HepG2 (cell line): Measurements from ENCODE around the gene SULT1C4. TPM values are rescaled to one million over a fixed set of nuclear protein-coding genes. Genes with fewer than 3 reads are reported as not detected.
A peak's percentile ranks its signal among the peaks of the same experiment; 100 is the strongest.

Experiments used
- ATAC-seq: fragments of 200-7000 bp; cut with Tn5 transposase; 3 replicates; pipeline ENCODE4 v1.9.1; 2020; ENCODE audit warnings: mild to moderate bottlenecking, moderate library complexity
- BruUV-seq: library from RNA; stranded (reverse); fragments of 400-500 nt; replicated peaks from 2 replicates; lab custom pipeline; 2021; lab: Mats Ljungman, UMichigan
- CTCF ChIA-PET: fragments of 300-600 bp; formaldehyde crosslinking; extraction: SDS; loops from one replicate; lab custom pipeline; 2021; ENCODE audit warnings: low total read pairs, inconsistent platforms, low intra/inter-chr PET ratio; lab: Yijun Ruan, JAX
- POLR2A ChIA-PET: fragments of 350-600 bp; sonication (Branson Sonifier 250); formaldehyde crosslinking; loops from one replicate; lab custom pipeline; 2020; ENCODE audit warnings: antibody characterized with exemption, inconsistent platforms; lab: Yijun Ruan, JAX
- DNase-seq: peaks from one replicate; pipeline ENCODE4 v3.0.0-alpha.2; 2015; ENCODE audit warnings: low spot score
- FAIRE-seq: peaks from 3 replicates; lab custom pipeline; 2011; peaks lifted over from hg19 to GRCh38; lab: Jason Lieb, UNC
- H2AFZ ChIP-seq: one replicate; pipeline ENCODE4 v1.6.1; 2011; ENCODE audit warnings: low read length, inconsistent platforms
- H3K27ac ChIP-seq: fragments of 300-600 bp; 3 replicates; pipeline ENCODE4 v1.8.0; 2011; ENCODE audit warnings: mixed run types, mild to moderate bottlenecking, mixed read lengths, low read length, inconsistent platforms; ENCODE audit not compliant: insufficient read depth; ENCODE audit errors: extremely low read length
- H3K27me3 ChIP-seq, 2 experiments: fragments of 200-600 bp in 1 of 2; 2 replicates in 1 of 2; 3 replicates in 1 of 2; pipeline versions ENCODE4 v1.6.0 to v1.8.0; 2011; ENCODE audit warnings: low read length in 2 of 2, mild to moderate bottlenecking in 2 of 2, moderate library complexity in 2 of 2, inconsistent platforms in 1 of 2; ENCODE audit not compliant: insufficient read depth in 2 of 2, control insufficient read depth in 1 of 2
- H3K36me3 ChIP-seq, 2 experiments: fragments of 200-600 bp in 1 of 2; replicated peaks in 1 of 2; 2 replicates in 1 of 2; 3 replicates in 1 of 2; pipeline versions ENCODE4 v1.5.1 to v1.8.0; 2011; ENCODE audit warnings: low read length in 2 of 2, inconsistent platforms in 1 of 2; ENCODE audit not compliant: insufficient read depth in 2 of 2, control insufficient read depth in 1 of 2
- H3K4me1 ChIP-seq: 2 replicates; pipeline ENCODE4 v1.5.1; 2012; ENCODE audit warnings: low read length, inconsistent platforms; ENCODE audit not compliant: insufficient read depth
- H3K4me2 ChIP-seq: 2 replicates; pipeline ENCODE4 v1.6.0; 2011; ENCODE audit warnings: low read depth, low read length, inconsistent platforms
- H3K4me3 ChIP-seq, 3 experiments: fragments of 200-600 bp in 1 of 3; sonication (generic), shearing (Covaris generic) in 1 of 3; replicated peaks in 1 of 3; 2 replicates each; pipeline ENCODE4 v1.5.1; 2011 to 2016; ENCODE audit warnings: low read length in 3 of 3, inconsistent platforms in 2 of 3, low read depth in 2 of 3, mild to moderate bottlenecking in 2 of 3, control low read depth in 1 of 3, mixed read lengths in 1 of 3; ENCODE audit not compliant: insufficient read depth in 1 of 3
- H3K79me2 ChIP-seq: one replicate; pipeline ENCODE4 v1.6.1; 2011; ENCODE audit warnings: low read length, inconsistent platforms; ENCODE audit not compliant: insufficient read depth
- H3K9ac ChIP-seq: 2 replicates; pipeline ENCODE4 v1.6.0; 2011; ENCODE audit warnings: mild to moderate bottlenecking, low read depth, low read length, inconsistent platforms; ENCODE audit not compliant: insufficient read depth
- H3K9me3 ChIP-seq: 2 replicates; pipeline ENCODE4 v1.5.1; 2012; ENCODE audit warnings: mild to moderate bottlenecking, low read length
- H4K20me1 ChIP-seq: 2 replicates; pipeline ENCODE4 v1.6.0; 2011; ENCODE audit warnings: inconsistent platforms, mild to moderate bottlenecking, low read length, moderate library complexity; ENCODE audit not compliant: insufficient read depth
- DNMT3B ChIP-seq: conservative IDR thresholded peaks from 2 replicates; pipeline ENCODE4 v1.6.1; 2016; ENCODE audit warnings: missing biosample characterization, control low read depth
- HDAC6 ChIP-seq: fragments of 200-600 bp; sonication (generic); IDR thresholded peaks from 2 replicates; pipeline ENCODE4 v1.7.0; 2017; ENCODE audit warnings: mild to moderate bottlenecking, antibody characterized with exemption, low read length, low read depth
- MAFK ChIP-seq, 2 experiments: IDR thresholded peaks in 1 of 2; conservative IDR thresholded peaks in 1 of 2; 2 replicates each; pipeline ENCODE4 v1.6.1; 2011; ENCODE audit warnings: improper control_type of control experiment in 2 of 2, low read length in 2 of 2
- ZNF510 ChIP-seq: sonication (generic); formaldehyde crosslinking; IDR thresholded peaks from 2 replicates; pipeline ENCODE4 v1.4.0; 2020; ENCODE audit warnings: low read depth, mild to moderate bottlenecking, missing genetic modification reagents
- WGBS: methylation state at CpG from one replicate; pipeline ENCODE4 v1.1.6; 2017; ENCODE audit warnings: low lambda C conversion rate; 5-methylcytosine and 5-hydroxymethylcytosine counted together
- in situ Hi-C: cut with HindIII; loops from 2 replicates; pipeline ENCODE4 v1.10.0; 2017; ENCODE audit warnings: low pct_unique_long_range_greater_than_20kb; ENCODE audit not compliant: extremely low pct_ligation_motif_present
- intact Hi-C: fragments of 100-400 bp; cut with micrococcal nuclease; formaldehyde crosslinking; loops from one replicate; pipeline ENCODE4 v1.10.0; 2022; ENCODE audit not compliant: unreplicated experiment
- polyA plus RNA-seq, 8 experiments: library from polyadenylated mRNA; depleted of rRNA in 3 of 8; stranded (reverse) in 7 of 8; unstranded in 1 of 8; fragments of >200 nt; fragmentation: Illumina TruSeq in 4 of 8; extraction: Trizol in 4 of 8; gene quantifications; 2 replicates each; pipeline versions ENCODE4 v1.2.1 to v1.2.3, GENCODE V29; 2011 to 2016; ENCODE audit warnings: low read depth in 4 of 8, missing spikeins in 1 of 8, mixed read lengths in 1 of 8; ENCODE audit not compliant: insufficient read depth in 1 of 8
- total RNA-seq, 5 experiments: library from RNA; depleted of rRNA; stranded (reverse); fragments of >200 nt; fragmentation: Illumina TruSeq; extraction: Trizol; gene quantifications; 2 replicates each; pipeline ENCODE4 v1.2.3, GENCODE V29; 2016; ENCODE audit warnings: low read depth in 1 of 5
- TF ChIP-seq, protein P1 (sequence below): sonication (generic); formaldehyde crosslinking; IDR thresholded peaks from 2 replicates; pipeline ENCODE4 v1.4.0; 2020; ENCODE audit warnings: missing genetic modification reagents, borderline replicate concordance

The SULT1C4 gene
- total and polyA plus RNA-seq, 2 of the 13 experiments (the other 11 are each of a cell fraction or from before 2014, with no cell fraction given): 1.3 to 8.6 TPM

- POLR2A ChIA-PET: no interaction called here
- Histone ChIP-seq H3K27me3 (peaks cover 0 to 1% of the 10 kb centered on the region in 2 experiments; a peak in 2 of 5 replicates), H3K36me3 (no peaks in the 10 kb centered on the region), H3K4me3 (no peak overlapping the region)
- intact Hi-C loops: no loop called here
- TF ChIP-seq HDAC6 (no peak), ZNF510 (no peak), DNMT3B (CRISPR knock-in tag) (no peak)
- TF ChIP-seq, all 625 proteins: peak for 0
- ATAC-seq (no peak), FAIRE-seq (no peak), DNase-seq (no peak)
- Histone ChIP-seq H4K20me1 (no peaks in the 10 kb centered on the region), H3K4me2 (no peak overlapping the region), H3K79me2 (no peaks in the 10 kb centered on the region), H3K27ac (no peak overlapping the region), H2AFZ (no peak overlapping the region), H3K9ac (no peak overlapping the region), H3K4me1 (no peaks in the 10 kb centered on the region), H3K9me3 (no peaks in the 10 kb centered on the region)
- 0% methylated on average over 2 of the region's 2 CpGs for WGBS
- BruUV-seq: no TSS peak
- CTCF ChIA-PET: interaction anchor here (1.0 to 2.3 kb wide), 4 partner anchors 51 to 287 kb away, joined by 7 to 23 read pairs (median 12); no protein-coding TSS in a partner anchor
- in situ Hi-C loops: loop anchor here (5.0 kb wide), 1 partner anchor 233 kb away; no protein-coding TSS in a partner anchor
These were observed 28.2 kb upstream of the SULT1C4 start for GRCh38 chr2:108349571-108349928.

DNA sequence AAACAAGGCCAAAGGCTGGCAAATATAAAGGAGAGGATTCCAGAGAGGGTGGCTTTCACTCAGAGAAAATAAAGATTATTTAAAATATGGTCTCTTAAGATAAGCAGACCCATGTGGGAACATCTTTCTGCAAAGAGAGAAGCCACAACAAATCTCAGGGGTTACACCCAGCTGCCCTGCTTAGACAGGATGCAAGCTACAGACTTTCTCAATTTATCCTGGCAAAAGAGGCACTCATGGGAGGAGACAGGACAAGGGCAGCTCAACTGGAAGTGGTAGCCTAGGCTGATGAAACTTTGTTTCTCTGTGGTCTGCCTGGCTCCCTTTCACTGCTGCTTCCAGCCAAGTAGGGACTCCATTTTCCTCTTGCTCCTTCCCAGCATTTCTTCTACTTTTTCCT lies 25.9 kb upstream of the SULT1C4 start:
- DNase-seq (no peak), FAIRE-seq (no peak), ATAC-seq (no peak)
- Histone ChIP-seq H3K79me2 (no peaks in the 10 kb centered on the region), H3K4me2 (no peak overlapping the region), H3K27ac (no peak overlapping the region), H3K4me3 (no peak overlapping the region), H3K36me3 (no peaks in the 10 kb centered on the region), H3K9me3 (no peaks in the 10 kb centered on the region), H3K4me1 (no peaks in the 10 kb centered on the region), H2AFZ (no peak overlapping the region), H3K27me3 (peaks cover 0 to 5% of the 10 kb centered on the region in 2 experiments; a peak in 2 of 5 replicates), H3K9ac (no peak overlapping the region), H4K20me1 (no peaks in the 10 kb centered on the region)
- 0 out of 4 replicates have a peak, but pooled peaks of 1 of the 2 experiments have one; percentile 11 for TF ChIP-seq MAFK (conservative IDR thresholded peaks at IDR 0.05 in 1 of 2, IDR thresholded peaks at IDR 0.05 in 1 of 2; ENCODE audit: low read length in 2 of 2)
- TF ChIP-seq, protein P1, sequence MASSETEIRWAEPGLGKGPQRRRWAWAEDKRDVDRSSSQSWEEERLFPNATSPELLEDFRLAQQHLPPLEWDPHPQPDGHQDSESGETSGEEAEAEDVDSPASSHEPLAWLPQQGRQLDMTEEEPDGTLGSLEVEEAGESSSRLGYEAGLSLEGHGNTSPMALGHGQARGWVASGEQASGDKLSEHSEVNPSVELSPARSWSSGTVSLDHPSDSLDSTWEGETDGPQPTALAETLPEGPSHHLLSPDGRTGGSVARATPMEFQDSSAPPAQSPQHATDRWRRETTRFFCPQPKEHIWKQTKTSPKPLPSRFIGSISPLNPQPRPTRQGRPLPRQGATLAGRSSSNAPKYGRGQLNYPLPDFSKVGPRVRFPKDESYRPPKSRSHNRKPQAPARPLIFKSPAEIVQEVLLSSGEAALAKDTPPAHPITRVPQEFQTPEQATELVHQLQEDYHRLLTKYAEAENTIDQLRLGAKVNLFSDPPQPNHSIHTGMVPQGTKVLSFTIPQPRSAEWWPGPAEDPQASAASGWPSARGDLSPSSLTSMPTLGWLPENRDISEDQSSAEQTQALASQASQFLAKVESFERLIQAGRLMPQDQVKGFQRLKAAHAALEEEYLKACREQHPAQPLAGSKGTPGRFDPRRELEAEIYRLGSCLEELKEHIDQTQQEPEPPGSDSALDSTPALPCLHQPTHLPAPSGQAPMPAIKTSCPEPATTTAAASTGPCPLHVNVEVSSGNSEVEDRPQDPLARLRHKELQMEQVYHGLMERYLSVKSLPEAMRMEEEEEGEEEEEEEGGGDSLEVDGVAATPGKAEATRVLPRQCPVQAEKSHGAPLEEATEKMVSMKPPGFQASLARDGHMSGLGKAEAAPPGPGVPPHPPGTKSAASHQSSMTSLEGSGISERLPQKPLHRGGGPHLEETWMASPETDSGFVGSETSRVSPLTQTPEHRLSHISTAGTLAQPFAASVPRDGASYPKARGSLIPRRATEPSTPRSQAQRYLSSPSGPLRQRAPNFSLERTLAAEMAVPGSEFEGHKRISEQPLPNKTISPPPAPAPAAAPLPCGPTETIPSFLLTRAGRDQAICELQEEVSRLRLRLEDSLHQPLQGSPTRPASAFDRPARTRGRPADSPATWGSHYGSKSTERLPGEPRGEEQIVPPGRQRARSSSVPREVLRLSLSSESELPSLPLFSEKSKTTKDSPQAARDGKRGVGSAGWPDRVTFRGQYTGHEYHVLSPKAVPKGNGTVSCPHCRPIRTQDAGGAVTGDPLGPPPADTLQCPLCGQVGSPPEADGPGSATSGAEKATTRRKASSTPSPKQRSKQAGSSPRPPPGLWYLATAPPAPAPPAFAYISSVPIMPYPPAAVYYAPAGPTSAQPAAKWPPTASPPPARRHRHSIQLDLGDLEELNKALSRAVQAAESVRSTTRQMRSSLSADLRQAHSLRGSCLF: no peak
- ChIA-PET POLR2A (no interaction called here), CTCF (no interaction called here)
- BruUV-seq: no TSS peak
- in situ Hi-C loops (no loop called here), intact Hi-C loops (loop anchor here (2.0 to 5.0 kb wide), 2 partner anchors 137 to 285 kb away; no protein-coding TSS in a partner anchor)
